HEK293T (cell line): ENCODE data around the gene TNFSF13B.

Source experiments
- CTCF ChIA-PET: fragments of 350-600 bp; formaldehyde crosslinking; extraction: SDS; loops from one replicate; lab custom pipeline; 2021; ENCODE audit warnings: antibody characterized with exemption, inconsistent platforms; lab: Yijun Ruan, JAX
- POLR2A ChIA-PET: fragments of 350-600 bp; formaldehyde crosslinking; extraction: SDS; loops from one replicate; lab custom pipeline; 2020; ENCODE audit warnings: antibody characterized with exemption, inconsistent platforms; lab: Yijun Ruan, JAX
- DNase-seq: peaks from one replicate; pipeline ENCODE4 v3.0.0; 2012; ENCODE audit warnings: mixed read lengths; ENCODE audit errors: extremely low spot score
- ARNT ChIP-seq: fragments of 450-650 bp; IDR thresholded peaks from 2 replicates; pipeline ENCODE4 v1.6.1; 2017; ENCODE audit warnings: mild to moderate bottlenecking
- BHLHE40 ChIP-seq: fragments of 450-650 bp; IDR thresholded peaks from 2 replicates; pipeline ENCODE4 v1.6.1; 2016; ENCODE audit warnings: mild to moderate bottlenecking, moderate library complexity, borderline replicate concordance
- CTBP1 ChIP-seq: fragments of 450-650 bp; IDR thresholded peaks from 2 replicates; pipeline ENCODE4 v1.6.1; 2016; ENCODE audit warnings: borderline replicate concordance
- ELF4 ChIP-seq: fragments of 450-650 bp; IDR thresholded peaks from 2 replicates; pipeline ENCODE4 v1.6.1; 2017; ENCODE audit warnings: antibody characterized with exemption
- FOXA1 ChIP-seq: fragments of 450-650 bp; IDR thresholded peaks from 2 replicates; pipeline ENCODE4 v1.6.1; 2016; ENCODE audit warnings: mild to moderate bottlenecking
- FOXK2 ChIP-seq: fragments of 450-650 bp; IDR thresholded peaks from 2 replicates; pipeline ENCODE4 v1.6.1; 2016; ENCODE audit warnings: mild to moderate bottlenecking
- FOXM1 ChIP-seq: fragments of 450-650 bp; IDR thresholded peaks from 2 replicates; pipeline ENCODE4 v1.6.1; 2017; ENCODE audit warnings: mild to moderate bottlenecking, borderline replicate concordance
- HDGF ChIP-seq: fragments of 450-650 bp; IDR thresholded peaks from 2 replicates; pipeline ENCODE4 v1.6.1; 2017; ENCODE audit warnings: antibody characterized with exemption, borderline replicate concordance
- L3MBTL2 ChIP-seq: fragments of 450-650 bp; conservative IDR thresholded peaks from 2 replicates; pipeline ENCODE4 v1.6.1; 2016; ENCODE audit warnings: mild to moderate bottlenecking
- LEF1 ChIP-seq: fragments of 450-650 bp; IDR thresholded peaks from 2 replicates; pipeline ENCODE4 v1.6.1; 2017; ENCODE audit warnings: mild to moderate bottlenecking, borderline replicate concordance
- NFRKB ChIP-seq: fragments of 450-650 bp; IDR thresholded peaks from 2 replicates; pipeline ENCODE4 v1.6.1; 2016; ENCODE audit warnings: mild to moderate bottlenecking, moderate library complexity
- SP1 ChIP-seq: fragments of 450-650 bp; IDR thresholded peaks from 2 replicates; pipeline ENCODE4 v1.6.1; 2017
- SUZ12 ChIP-seq: fragments of 450-650 bp; IDR thresholded peaks from 2 replicates; pipeline ENCODE4 v1.6.1; 2016; ENCODE audit warnings: mild to moderate bottlenecking
- TARDBP ChIP-seq: fragments of 450-650 bp; IDR thresholded peaks from 2 replicates; pipeline ENCODE4 v1.6.1; 2016
- ZNF384 ChIP-seq: fragments of 450-650 bp; IDR thresholded peaks from 2 replicates; pipeline ENCODE4 v1.6.1; 2016
- TF ChIP-seq, protein P1 (sequence below): fragments of 450-650 bp; IDR thresholded peaks from 2 replicates; pipeline ENCODE4 v1.6.1; 2016

Gene TNFSF13B

DNA sequence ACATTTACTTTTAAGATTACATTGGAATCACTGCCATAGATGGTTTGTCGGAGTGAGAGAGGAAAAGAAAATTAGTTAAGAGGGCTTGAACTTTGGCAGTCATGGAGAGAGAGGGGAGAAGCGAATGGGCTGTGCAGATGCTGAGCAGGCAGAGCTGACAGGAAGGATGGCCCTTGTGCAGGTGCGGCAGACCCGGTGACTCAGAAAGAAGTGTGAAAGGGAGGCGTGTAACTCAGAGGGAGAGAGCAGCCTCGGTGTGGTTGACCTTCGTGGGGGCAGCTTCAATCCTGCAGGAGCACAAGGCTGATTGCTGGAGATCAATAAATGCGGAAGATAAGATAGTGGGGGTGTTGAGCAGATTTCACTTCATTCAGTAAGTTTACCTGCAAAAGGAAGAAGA is 76.9 kb downstream of the TNFSF13B start:
- ChIA-PET POLR2A (no interaction called here), CTCF (no interaction called here)
- TF ChIP-seq L3MBTL2 (no peak), ARNT (no peak), FOXA1 (no peak), TARDBP (no peak), FOXM1 (no peak), LEF1 (no peak), FOXK2 (no peak), NFRKB (no peak), CTBP1 (no peak), BHLHE40 (no peak), HDGF (no peak), SP1 (no peak), SUZ12 (no peak), ELF4 (no peak), ZNF384 (no peak)
- TF ChIP-seq, protein P1, sequence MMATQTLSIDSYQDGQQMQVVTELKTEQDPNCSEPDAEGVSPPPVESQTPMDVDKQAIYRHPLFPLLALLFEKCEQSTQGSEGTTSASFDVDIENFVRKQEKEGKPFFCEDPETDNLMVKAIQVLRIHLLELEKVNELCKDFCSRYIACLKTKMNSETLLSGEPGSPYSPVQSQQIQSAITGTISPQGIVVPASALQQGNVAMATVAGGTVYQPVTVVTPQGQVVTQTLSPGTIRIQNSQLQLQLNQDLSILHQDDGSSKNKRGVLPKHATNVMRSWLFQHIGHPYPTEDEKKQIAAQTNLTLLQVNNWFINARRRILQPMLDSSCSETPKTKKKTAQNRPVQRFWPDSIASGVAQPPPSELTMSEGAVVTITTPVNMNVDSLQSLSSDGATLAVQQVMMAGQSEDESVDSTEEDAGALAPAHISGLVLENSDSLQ, result no peak
- no peak for DNase-seq

DNA sequence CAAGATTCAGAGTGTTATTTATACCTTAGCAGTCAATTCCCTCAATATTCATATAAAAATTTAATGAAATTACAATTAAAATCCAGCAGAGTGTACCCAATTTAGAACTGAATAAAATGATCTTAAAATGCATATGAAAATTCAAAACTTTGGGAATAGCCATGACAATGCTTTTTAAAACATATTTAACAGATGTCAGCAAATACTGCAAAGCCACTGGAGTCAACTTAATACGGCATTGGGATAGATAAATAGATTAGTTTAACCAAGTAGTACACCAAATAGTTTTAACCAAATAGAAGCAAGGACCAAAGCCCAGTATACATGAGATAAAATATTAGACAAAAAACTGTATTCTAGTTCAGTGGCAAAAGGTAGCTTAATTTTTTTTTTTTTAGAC is 79.8 kb downstream of the TNFSF13B start:
- POLR2A ChIA-PET, result no interaction called here

DNA sequence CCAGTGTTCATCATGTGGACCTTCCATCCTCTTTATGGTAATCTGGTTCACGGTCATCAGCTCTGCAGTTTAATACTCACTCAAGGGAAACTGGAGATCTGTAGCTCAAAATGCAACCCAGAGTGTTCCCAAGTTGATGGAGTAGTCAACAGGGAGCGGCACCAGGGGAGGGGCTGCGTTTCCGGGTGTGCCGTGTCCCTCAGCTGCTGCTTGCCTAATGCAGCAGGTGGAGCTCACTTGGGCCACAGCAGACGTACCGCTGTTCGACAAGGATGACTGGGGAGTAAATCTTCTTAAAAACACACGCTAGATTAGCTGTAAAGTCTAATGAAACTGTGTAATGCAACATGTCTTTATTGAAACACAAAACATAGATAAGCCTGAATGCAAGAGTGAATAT is 81.1 kb downstream of the TNFSF13B start:
- POLR2A ChIA-PET, result no interaction called here
- no peak for DNase-seq
- no peak for TF ChIP-seq SP1
- TF ChIP-seq, protein P1, result no peak
- no peak for TF ChIP-seq ZNF384
- TF ChIP-seq FOXM1, result no peak
- TF ChIP-seq ELF4, result no peak
- CTCF ChIA-PET, result no interaction called here

More for the DNA sequence above, 79.8 kb downstream of the TNFSF13B start:
- CTCF ChIA-PET, result no interaction called here
- DNase-seq, result no peak
- TF ChIP-seq BHLHE40, result no peak
- TF ChIP-seq CTBP1, result no peak
- TF ChIP-seq FOXA1, result no peak
- no peak for TF ChIP-seq LEF1
- TF ChIP-seq NFRKB, result no peak
- no peak for TF ChIP-seq FOXM1
- no peak for TF ChIP-seq FOXK2
- TF ChIP-seq L3MBTL2, result no peak
- no peak for TF ChIP-seq ELF4
- no peak for TF ChIP-seq SUZ12
- no peak for TF ChIP-seq ZNF384
- no peak for TF ChIP-seq HDGF
- no peak for TF ChIP-seq SP1
- TF ChIP-seq, protein P1, result no peak
- no peak for TF ChIP-seq TARDBP
- TF ChIP-seq ARNT, result no peak

DNA sequence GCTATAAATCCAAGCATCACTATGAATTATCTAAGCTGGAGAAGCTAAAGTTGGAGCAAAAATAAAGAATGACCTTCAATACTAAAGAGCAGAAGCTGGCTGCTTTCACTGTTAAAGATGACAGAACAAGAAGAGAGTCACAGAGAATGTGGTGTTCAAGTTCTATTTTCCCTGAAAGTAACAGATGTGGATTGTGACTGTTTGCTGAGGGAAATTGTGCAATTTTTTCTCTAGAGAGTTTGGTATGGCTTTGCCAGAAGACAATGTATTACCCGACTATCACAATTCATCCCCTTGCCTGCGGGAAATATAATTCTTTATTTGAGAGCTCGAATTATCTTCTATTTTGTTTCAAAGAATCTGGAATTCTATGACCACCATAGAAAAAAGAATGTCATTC is 83.1 kb downstream of the TNFSF13B start:
- TF ChIP-seq FOXK2 (no peak), SP1 (no peak), SUZ12 (no peak), ZNF384 (no peak), NFRKB (no peak), CTBP1 (no peak), HDGF (no peak), FOXM1 (no peak), TARDBP (no peak), ELF4 (no peak), L3MBTL2 (no peak), FOXA1 (no peak), ARNT (no peak)
- no peak for DNase-seq
- ChIA-PET CTCF (no interaction called here), POLR2A (no interaction called here)

DNA sequence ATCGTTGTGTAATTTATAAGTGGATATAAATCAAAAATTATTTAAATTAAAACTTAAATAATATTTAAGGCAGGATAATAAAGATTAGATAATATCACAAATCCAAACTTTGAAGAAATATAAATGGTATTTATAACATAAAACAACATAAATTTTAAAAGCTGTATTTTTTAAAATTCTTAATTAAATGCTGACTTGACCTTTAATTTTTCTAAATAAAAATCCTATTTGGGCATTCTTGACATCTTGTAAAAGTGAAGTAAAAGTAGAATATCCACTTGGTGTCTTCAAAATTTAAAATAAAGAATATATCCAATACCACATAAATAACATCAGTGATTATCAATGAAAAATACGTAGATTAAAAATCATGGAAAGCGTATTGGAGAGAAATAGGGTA is 87.7 kb downstream of the TNFSF13B start:
- CTCF ChIA-PET, result no interaction called here
- no peak for DNase-seq
- POLR2A ChIA-PET, result no interaction called here
- TF ChIP-seq SP1 (no peak), BHLHE40 (no peak), FOXK2 (no peak), FOXM1 (no peak), ELF4 (no peak), ZNF384 (no peak), L3MBTL2 (no peak), FOXA1 (no peak), ARNT (no peak), CTBP1 (no peak), NFRKB (no peak), TARDBP (no peak), SUZ12 (no peak), HDGF (no peak), LEF1 (no peak)
- TF ChIP-seq, protein P1, result no peak
